Upper lobe of left lung (tissue), 6 donors: Measurements from ENCODE around the gene IFNGR2. TPM values are rescaled to one million over a fixed set of nuclear protein-coding genes. Genes with fewer than 3 reads are reported as not detected.
"Not testable (repeated sequence)": the region's sequence is repeated elsewhere in the genome, so short reads cannot be mapped to it uniquely, and the experiment has no call there.

Experiments
- ATAC-seq, 2 donors: fragments of 200-7000 bp; cut with Tn5 transposase; one replicate each; pipeline ENCODE4 v1.9.1; 2022; ENCODE audit warnings: mild to moderate bottlenecking in 2 of 2, moderate library complexity in 2 of 2; ENCODE audit not compliant: low FRiP score in 2 of 2
- DNase-seq, 2 donors: peaks; one replicate each; pipeline ENCODE4 v3.0.0-alpha.2; 2019 to 2020
- H3K27ac ChIP-seq, 4 donors: fragments of 200-600 bp; sonication (generic); one replicate each; pipeline ENCODE4 v1.5.1; 2016 to 2019
- H3K27me3 ChIP-seq, 4 donors: fragments of 200-600 bp; sonication (generic); one replicate each; pipeline ENCODE4 v1.5.1; 2017 to 2019
- H3K36me3 ChIP-seq, 4 donors: fragments of 200-600 bp; sonication (generic); one replicate each; pipeline ENCODE4 v1.5.1; 2016 to 2019
- H3K4me1 ChIP-seq, 4 donors: fragments of 200-600 bp; sonication (generic); one replicate each; pipeline ENCODE4 v1.5.1; 2018 to 2019
- H3K4me3 ChIP-seq, 4 donors: fragments of 200-600 bp; sonication (generic); one replicate each; pipeline ENCODE4 v1.5.1; 2017 to 2019; ENCODE audit warnings: mild to moderate bottlenecking in 2 of 4, moderate library complexity in 1 of 4
- H3K9me3 ChIP-seq, 4 donors: fragments of 200-600 bp; sonication (generic); one replicate each; pipeline ENCODE4 v1.5.1; 2018 to 2019
- EP300 ChIP-seq, 4 donors: sonication (generic); formaldehyde crosslinking; IDR thresholded peaks; one replicate each; pipeline ENCODE4 v1.5.1; 2017; ENCODE audit warnings: antibody characterized with exemption in 4 of 4, control low read depth in 2 of 4
- POLR2A ChIP-seq, 4 donors: fragments of 450-650 bp; IDR thresholded peaks; one replicate each; pipeline ENCODE4 v1.5.1; 2016 to 2017; ENCODE audit warnings: antibody characterized with exemption in 4 of 4, mild to moderate bottlenecking in 2 of 4
- POLR2AphosphoS5 ChIP-seq, 2 donors: sonication (generic); formaldehyde crosslinking; IDR thresholded peaks; one replicate each; pipeline ENCODE4 v1.5.1; 2017; ENCODE audit warnings: antibody characterized with exemption in 2 of 2
- WGBS, 2 donors: methylation state at CpG; one replicate each; pipeline ENCODE4 v1.1.5; 2017 to 2018; 5-methylcytosine and 5-hydroxymethylcytosine counted together
- total RNA-seq, 6 donors: library from RNA; depleted of rRNA in 4 of 6; stranded (reverse); fragments of >200 nt in 4 of 6; gene quantifications; one replicate each; pipeline versions ENCODE4 v1.1.0 to v1.2.1, GENCODE V29; 2016 to 2021
- TF ChIP-seq, protein P1 (sequence below), 6 experiments: fragments of 450-650 bp in 4 of 6; fragments of 200-600 bp in 2 of 6; sonication (generic) in 2 of 6; IDR thresholded peaks; one replicate each; pipeline ENCODE4 v1.5.1; 2016 to 2019; ENCODE audit warnings: antibody characterized with exemption in 6 of 6
- donor health status: DM: no; HTN: no; CAD: no; lungs with moderate emphysema.
- donor health status: DM: no; HTN: yes; CAD: no; lungs with severe emphysema.

The IFNGR2 gene
- total RNA-seq, 6 donors from 2014 or later: 35.6 to 89.8 (median 62.0) TPM

DNA sequence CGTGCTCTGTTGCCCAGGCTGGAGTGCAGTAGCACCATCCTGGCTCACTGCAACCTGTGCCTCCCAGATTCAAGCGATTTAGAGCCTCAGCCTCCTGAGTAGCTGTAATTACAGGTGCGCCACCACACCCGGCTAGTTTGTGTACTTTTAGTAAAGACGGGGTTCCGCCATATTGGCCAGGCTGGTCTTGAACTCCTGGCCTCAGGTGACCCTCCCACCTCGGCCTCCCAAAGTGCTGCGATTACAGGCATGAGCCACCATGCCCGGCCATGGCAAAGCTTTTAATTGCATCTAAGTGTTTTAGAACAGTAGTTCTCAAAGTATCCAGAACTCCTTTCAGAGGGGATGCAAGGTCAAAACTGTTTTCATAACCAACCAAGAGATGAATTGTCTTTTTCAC lies 25.1 kb upstream of the IFNGR2 start:
- Histone ChIP-seq H3K27ac (no peak overlapping the region), H3K4me3 (no peak overlapping the region), H3K27me3 (no peaks in the 10 kb centered on the region), H3K4me1 (peaks cover 36 to 59% (median 46%) of the 10 kb centered on the region in 4 donors), H3K36me3 (no peaks in the 10 kb centered on the region), H3K9me3 (no peaks in the 10 kb centered on the region)
- TF ChIP-seq POLR2AphosphoS5 (IDR thresholded peaks at IDR 0.05): no peak
- TF ChIP-seq, protein P1, sequence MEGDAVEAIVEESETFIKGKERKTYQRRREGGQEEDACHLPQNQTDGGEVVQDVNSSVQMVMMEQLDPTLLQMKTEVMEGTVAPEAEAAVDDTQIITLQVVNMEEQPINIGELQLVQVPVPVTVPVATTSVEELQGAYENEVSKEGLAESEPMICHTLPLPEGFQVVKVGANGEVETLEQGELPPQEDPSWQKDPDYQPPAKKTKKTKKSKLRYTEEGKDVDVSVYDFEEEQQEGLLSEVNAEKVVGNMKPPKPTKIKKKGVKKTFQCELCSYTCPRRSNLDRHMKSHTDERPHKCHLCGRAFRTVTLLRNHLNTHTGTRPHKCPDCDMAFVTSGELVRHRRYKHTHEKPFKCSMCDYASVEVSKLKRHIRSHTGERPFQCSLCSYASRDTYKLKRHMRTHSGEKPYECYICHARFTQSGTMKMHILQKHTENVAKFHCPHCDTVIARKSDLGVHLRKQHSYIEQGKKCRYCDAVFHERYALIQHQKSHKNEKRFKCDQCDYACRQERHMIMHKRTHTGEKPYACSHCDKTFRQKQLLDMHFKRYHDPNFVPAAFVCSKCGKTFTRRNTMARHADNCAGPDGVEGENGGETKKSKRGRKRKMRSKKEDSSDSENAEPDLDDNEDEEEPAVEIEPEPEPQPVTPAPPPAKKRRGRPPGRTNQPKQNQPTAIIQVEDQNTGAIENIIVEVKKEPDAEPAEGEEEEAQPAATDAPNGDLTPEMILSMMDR (IDR thresholded peaks at IDR 0.05): no peak
- TF ChIP-seq POLR2A (IDR thresholded peaks at IDR 0.05): no peak
- TF ChIP-seq EP300 (IDR thresholded peaks at IDR 0.05): no peak
- DNase-seq: no peak
- WGBS, 2 donors: 85 to 90% methylated on average over 6 to 9 of the region's 9 CpGs
- no peak for ATAC-seq

DNA sequence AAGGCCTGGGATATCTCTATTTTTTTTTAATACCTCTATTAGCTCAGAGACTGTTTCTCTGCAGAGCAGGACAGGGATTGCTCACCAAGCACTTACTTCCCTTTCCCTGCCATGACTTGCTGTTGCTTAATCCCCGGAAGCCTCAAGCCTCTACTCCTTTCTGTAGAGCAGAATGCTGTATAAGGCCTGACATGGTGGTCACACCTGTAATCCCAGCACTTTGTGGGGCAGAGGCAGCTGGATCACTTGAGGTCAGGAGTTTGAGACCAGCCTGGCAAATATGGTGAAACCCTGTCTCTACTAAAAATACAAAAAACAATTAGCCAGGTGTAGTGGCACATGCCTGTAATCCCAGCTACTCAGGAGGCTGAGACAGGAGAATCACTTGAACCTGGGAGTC lies 23.3 kb upstream of the IFNGR2 start:
- H3K27ac ChIP-seq: peak overlapping the region; percentile 81 to 85 (median 84)
- DNase-seq (peak in 1 of 2 donors; percentile 74), ATAC-seq (peak; percentile 82 to 84)
- 30 to 33% methylated on average over 1 of the region's 1 CpG for WGBS, 2 donors
- H3K4me3 ChIP-seq, H3K36me3 ChIP-seq, H3K27me3 ChIP-seq, H3K9me3 ChIP-seq: not testable (repeated sequence)
- peaks cover 41 to 54% (median 46%) of the 10 kb centered on the region in 4 donors for H3K4me1 ChIP-seq
- peak in 1 of 2 donors; percentile 42 for TF ChIP-seq POLR2AphosphoS5 (IDR thresholded peaks at IDR 0.05)

- H3K27me3 ChIP-seq: no peaks in the 10 kb centered on the region
Observed at GRCh38 chr21:33380483-33380998, 22.7 kb upstream of the IFNGR2 start.

DNA sequence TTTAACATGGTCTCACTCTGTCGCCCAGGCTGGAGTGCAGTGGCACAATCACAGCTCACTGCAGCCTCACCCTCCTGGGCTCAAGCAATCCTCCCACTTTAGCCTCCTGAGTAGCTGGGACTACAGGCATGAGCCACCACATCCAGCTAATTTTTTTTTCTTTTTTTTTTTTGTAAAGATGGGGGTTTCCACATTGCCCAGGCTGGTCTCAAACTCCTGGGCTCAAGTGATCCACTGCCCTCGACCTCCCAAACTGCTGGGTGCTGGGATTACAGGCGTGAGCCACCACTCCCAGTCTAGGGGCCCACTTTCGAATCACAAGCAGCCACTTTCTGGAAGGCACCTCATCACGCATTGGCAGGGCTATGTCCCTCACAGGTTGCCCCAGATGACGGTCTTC lies 21.8 kb upstream of the IFNGR2 start:
- not testable (repeated sequence) for ATAC-seq, H3K4me3 ChIP-seq, DNase-seq, H3K36me3 ChIP-seq, H3K9me3 ChIP-seq, H3K27me3 ChIP-seq
- H3K27ac ChIP-seq: peak overlapping the region; percentile 76 to 85 (median 82)
- peaks cover 36 to 48% (median 47%) of the 10 kb centered on the region in 4 donors for H3K4me1 ChIP-seq
- 93 to 94% methylated on average over 6 of the region's 6 CpGs for WGBS, 2 donors

More at GRCh38 chr21:33380483-33380998, 22.7 kb upstream of the IFNGR2 start:
- Histone ChIP-seq H3K36me3 (no peaks in the 10 kb centered on the region), H3K4me1 (peaks cover 36 to 48% (median 47%) of the 10 kb centered on the region in 4 donors), H3K4me3 (no peak overlapping the region), H3K9me3 (no peaks in the 10 kb centered on the region), H3K27ac (peak overlapping the region; percentile 81 to 85 (median 84))
- WGBS, 2 donors: 27% methylated on average over 11 of the region's 11 CpGs
- peak; percentile 23 to 96 for DNase-seq
- TF ChIP-seq POLR2A (IDR thresholded peaks at IDR 0.05) (peak in 1 of 4 donors; percentile 70), EP300 (IDR thresholded peaks at IDR 0.05) (peak in 2 of 4 donors; percentile 48 to 49), POLR2AphosphoS5 (IDR thresholded peaks at IDR 0.05) (peak; percentile 88 to 89)
- TF ChIP-seq, protein P1 (IDR thresholded peaks at IDR 0.05): peak in 1 of 6 experiments; percentile 10
- peak; percentile 93 to 96 for ATAC-seq

DNA sequence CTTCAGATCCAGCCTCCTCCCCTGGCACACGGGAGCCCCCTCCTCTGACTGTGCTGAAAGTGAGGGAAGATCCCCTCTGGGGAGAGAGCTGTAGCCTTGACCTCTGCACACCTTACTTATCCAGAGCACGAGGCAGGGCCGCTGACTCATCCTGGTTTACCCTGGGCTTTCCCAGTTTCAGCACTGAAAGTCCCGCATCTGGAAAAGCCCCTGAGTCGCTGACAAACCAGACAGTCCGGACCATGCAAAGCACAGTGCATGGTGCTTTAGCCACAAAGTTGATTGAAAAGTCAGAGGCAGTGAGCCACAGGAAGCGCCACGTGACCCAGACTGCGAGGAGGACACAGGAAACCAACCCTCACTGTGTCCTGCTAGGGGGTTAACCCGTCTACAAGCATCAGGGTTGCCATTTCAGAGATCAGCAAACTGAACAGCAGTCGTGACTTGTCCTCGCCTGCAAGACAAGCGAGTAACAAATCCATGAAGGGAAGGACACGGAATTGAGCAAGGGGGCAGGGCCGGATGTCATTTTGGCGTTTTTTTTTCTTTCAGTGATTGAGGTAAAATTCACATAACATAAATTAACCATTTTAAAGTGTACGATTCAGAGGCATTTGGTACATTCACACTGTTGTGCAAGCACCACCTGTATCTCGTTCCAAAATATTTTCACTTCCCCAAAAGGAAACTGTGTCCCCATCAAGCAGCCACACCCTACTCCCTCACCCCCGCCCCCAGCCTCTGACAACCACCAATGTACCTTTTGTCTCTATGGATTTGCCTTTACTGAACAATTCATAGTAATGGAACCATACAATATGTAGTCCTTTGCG lies 19.9 kb upstream of the IFNGR2 start:
- Histone ChIP-seq H3K36me3 (no peaks in the 10 kb centered on the region), H3K4me1 (peaks cover 36 to 53% (median 47%) of the 10 kb centered on the region in 4 donors), H3K9me3 (no peaks in the 10 kb centered on the region), H3K27me3 (no peaks in the 10 kb centered on the region), H3K4me3 (peak overlapping the region in 3 of 4 donors; percentile 0 to 20 (median 9)), H3K27ac (peak overlapping the region; percentile 73 to 83 (median 78))
- TF ChIP-seq POLR2A (IDR thresholded peaks at IDR 0.05) (peak in 1 of 4 donors; percentile 41), POLR2AphosphoS5 (IDR thresholded peaks at IDR 0.05) (peak; percentile 47 to 56), EP300 (IDR thresholded peaks at IDR 0.05) (peak in 2 of 4 donors; percentile 34 to 80)
- TF ChIP-seq, protein P1 (IDR thresholded peaks at IDR 0.05): no peak
- WGBS, 2 donors: 21 to 30% methylated on average over 19 to 20 of the region's 20 CpGs
- ATAC-seq (peak; percentile 54 to 78), DNase-seq (peak in 1 of 2 donors; percentile 83)
